Measurements from ENCODE around the gene CWF19L2. TPM values are rescaled to one million over a fixed set of nuclear protein-coding genes. Genes with fewer than 3 reads are reported as not detected.

CWF19L2 gene
- 4.2 and 4.4 TPM in 2 replicates for total RNA-seq

GRCh38 chr11:107457558-107458271, at the start of gene CWF19L2:
TSS of gene CWF19L2 (minus strand) at chr11:107457825. CDS start at chr11:107457816, 9 bp downstream.

Other genes with a start within 250 kb of the CWF19L2 start
- gene ALKBH8, start 107.9 kb upstream of the CWF19L2 start, total RNA-seq, result 4.0 and 4.3 TPM in 2 replicates
- 0.31 TPM in 1 of 2 replicates, not detected in the other for gene ELMOD1, start 133.3 kb upstream of the CWF19L2 start, total RNA-seq